HepG2 (cell line): ENCODE data around the gene CCDC195. TPM values are rescaled to one million over a fixed set of nuclear protein-coding genes. Genes with fewer than 3 reads are reported as not detected.
A peak's percentile ranks its signal among the peaks of the same experiment; 100 is the strongest.

Experiments used
- ATAC-seq: fragments of 200-7000 bp; cut with Tn5 transposase; 3 replicates; pipeline ENCODE4 v1.9.1; 2020; ENCODE audit warnings: mild to moderate bottlenecking, moderate library complexity
- BruUV-seq: library from RNA; stranded (reverse); fragments of 400-500 nt; replicated peaks from 2 replicates; lab custom pipeline; 2021; lab: Mats Ljungman, UMichigan
- CTCF ChIA-PET: fragments of 300-600 bp; formaldehyde crosslinking; extraction: SDS; loops from one replicate; lab custom pipeline; 2021; ENCODE audit warnings: low total read pairs, inconsistent platforms, low intra/inter-chr PET ratio; lab: Yijun Ruan, JAX
- POLR2A ChIA-PET: fragments of 350-600 bp; sonication (Branson Sonifier 250); formaldehyde crosslinking; loops from one replicate; lab custom pipeline; 2020; ENCODE audit warnings: antibody characterized with exemption, inconsistent platforms; lab: Yijun Ruan, JAX
- DNase-seq: peaks from one replicate; pipeline ENCODE4 v3.0.0-alpha.2; 2015; ENCODE audit warnings: low spot score
- FAIRE-seq: peaks from 3 replicates; lab custom pipeline; 2011; peaks lifted over from hg19 to GRCh38; lab: Jason Lieb, UNC
- H2AFZ ChIP-seq: one replicate; pipeline ENCODE4 v1.6.1; 2011; ENCODE audit warnings: low read length, inconsistent platforms
- H3K27ac ChIP-seq: fragments of 300-600 bp; 3 replicates; pipeline ENCODE4 v1.8.0; 2011; ENCODE audit warnings: mixed run types, mild to moderate bottlenecking, mixed read lengths, low read length, inconsistent platforms; ENCODE audit not compliant: insufficient read depth; ENCODE audit errors: extremely low read length
- H3K27me3 ChIP-seq, 2 experiments: fragments of 200-600 bp in 1 of 2; 2 replicates in 1 of 2; 3 replicates in 1 of 2; pipeline versions ENCODE4 v1.6.0 to v1.8.0; 2011; ENCODE audit warnings: low read length in 2 of 2, mild to moderate bottlenecking in 2 of 2, moderate library complexity in 2 of 2, inconsistent platforms in 1 of 2; ENCODE audit not compliant: insufficient read depth in 2 of 2, control insufficient read depth in 1 of 2
- H3K36me3 ChIP-seq, 2 experiments: fragments of 200-600 bp in 1 of 2; replicated peaks in 1 of 2; 2 replicates in 1 of 2; 3 replicates in 1 of 2; pipeline versions ENCODE4 v1.5.1 to v1.8.0; 2011; ENCODE audit warnings: low read length in 2 of 2, inconsistent platforms in 1 of 2; ENCODE audit not compliant: insufficient read depth in 2 of 2, control insufficient read depth in 1 of 2
- H3K4me1 ChIP-seq: 2 replicates; pipeline ENCODE4 v1.5.1; 2012; ENCODE audit warnings: low read length, inconsistent platforms; ENCODE audit not compliant: insufficient read depth
- H3K4me2 ChIP-seq: 2 replicates; pipeline ENCODE4 v1.6.0; 2011; ENCODE audit warnings: low read depth, low read length, inconsistent platforms
- H3K4me3 ChIP-seq, 3 experiments: fragments of 200-600 bp in 1 of 3; sonication (generic), shearing (Covaris generic) in 1 of 3; replicated peaks in 1 of 3; 2 replicates each; pipeline ENCODE4 v1.5.1; 2011 to 2016; ENCODE audit warnings: low read length in 3 of 3, inconsistent platforms in 2 of 3, low read depth in 2 of 3, mild to moderate bottlenecking in 2 of 3, control low read depth in 1 of 3, mixed read lengths in 1 of 3; ENCODE audit not compliant: insufficient read depth in 1 of 3
- H3K79me2 ChIP-seq: one replicate; pipeline ENCODE4 v1.6.1; 2011; ENCODE audit warnings: low read length, inconsistent platforms; ENCODE audit not compliant: insufficient read depth
- H3K9ac ChIP-seq: 2 replicates; pipeline ENCODE4 v1.6.0; 2011; ENCODE audit warnings: mild to moderate bottlenecking, low read depth, low read length, inconsistent platforms; ENCODE audit not compliant: insufficient read depth
- H3K9me3 ChIP-seq: 2 replicates; pipeline ENCODE4 v1.5.1; 2012; ENCODE audit warnings: mild to moderate bottlenecking, low read length
- H4K20me1 ChIP-seq: 2 replicates; pipeline ENCODE4 v1.6.0; 2011; ENCODE audit warnings: inconsistent platforms, mild to moderate bottlenecking, low read length, moderate library complexity; ENCODE audit not compliant: insufficient read depth
- ATF7 ChIP-seq, 2 experiments: fragments of 450-650 bp in 1 of 2; sonication (generic) in 1 of 2; formaldehyde crosslinking in 1 of 2; IDR thresholded peaks; 2 replicates each; pipeline versions ENCODE4 v1.4.0 to v1.6.1; 2016 to 2020; ENCODE audit warnings: antibody characterized with exemption in 1 of 2, mild to moderate bottlenecking in 1 of 2, missing genetic modification reagents in 1 of 2
- ZNF382 ChIP-seq: sonication (generic); formaldehyde crosslinking; IDR thresholded peaks from 2 replicates; pipeline ENCODE4 v1.5.0; 2020; ENCODE audit warnings: missing genetic modification reagents, mild to moderate bottlenecking, borderline replicate concordance
- ZNF614 ChIP-seq: IDR thresholded peaks from 2 replicates; pipeline ENCODE4 v1.6.1; 2018; ENCODE audit warnings: missing biosample characterization, missing genetic modification reagents, inconsistent platforms, borderline replicate concordance
- WGBS: methylation state at CpG from one replicate; pipeline ENCODE4 v1.1.6; 2017; ENCODE audit warnings: low lambda C conversion rate; 5-methylcytosine and 5-hydroxymethylcytosine counted together
- in situ Hi-C: cut with HindIII; loops from 2 replicates; pipeline ENCODE4 v1.10.0; 2017; ENCODE audit warnings: low pct_unique_long_range_greater_than_20kb; ENCODE audit not compliant: extremely low pct_ligation_motif_present
- intact Hi-C: fragments of 100-400 bp; cut with micrococcal nuclease; formaldehyde crosslinking; loops from one replicate; pipeline ENCODE4 v1.10.0; 2022; ENCODE audit not compliant: unreplicated experiment
- polyA plus RNA-seq, 8 experiments: library from polyadenylated mRNA; depleted of rRNA in 3 of 8; stranded (reverse) in 7 of 8; unstranded in 1 of 8; fragments of >200 nt; fragmentation: Illumina TruSeq in 4 of 8; extraction: Trizol in 4 of 8; gene quantifications; 2 replicates each; pipeline versions ENCODE4 v1.2.1 to v1.2.3, GENCODE V29; 2011 to 2016; ENCODE audit warnings: low read depth in 4 of 8, missing spikeins in 1 of 8, mixed read lengths in 1 of 8; ENCODE audit not compliant: insufficient read depth in 1 of 8
- total RNA-seq, 5 experiments: library from RNA; depleted of rRNA; stranded (reverse); fragments of >200 nt; fragmentation: Illumina TruSeq; extraction: Trizol; gene quantifications; 2 replicates each; pipeline ENCODE4 v1.2.3, GENCODE V29; 2016; ENCODE audit warnings: low read depth in 1 of 5

Gene CCDC195
- total and polyA plus RNA-seq, 2 of the 13 experiments (the other 11 are each of a cell fraction or from before 2014, with no cell fraction given): not detected

- WGBS: 15% methylated on average over 1 of the region's 1 CpG
- Histone ChIP-seq H3K9ac (no peak overlapping the region), H3K27me3 (no peaks in the 10 kb centered on the region), H3K4me2 (no peak overlapping the region), H2AFZ (no peak overlapping the region), H3K9me3 (no peaks in the 10 kb centered on the region), H4K20me1 (no peaks in the 10 kb centered on the region), H3K4me3 (no peak overlapping the region), H3K36me3 (no peaks in the 10 kb centered on the region), H3K4me1 (no peaks in the 10 kb centered on the region), H3K79me2 (no peaks in the 10 kb centered on the region), H3K27ac (no peak overlapping the region)
- no peak for DNase-seq
- POLR2A ChIA-PET: no interaction called here
- no peak for ATAC-seq
- TF ChIP-seq ZNF614 (CRISPR knock-in tag): no peak
- in situ Hi-C loops (no loop called here), intact Hi-C loops (no loop called here)
- no TSS peak for BruUV-seq
- CTCF ChIA-PET: no interaction called here
- no peak for FAIRE-seq
These were observed 46.7 kb downstream of the CCDC195 start for GRCh38 chr2:224669449-224669848.

GRCh38 chr2:224668123-224668909 lies 47.8 kb downstream of the CCDC195 start:
- Histone ChIP-seq H3K9ac (no peak overlapping the region), H3K27me3 (no peaks in the 10 kb centered on the region), H3K36me3 (no peaks in the 10 kb centered on the region), H3K79me2 (no peaks in the 10 kb centered on the region), H4K20me1 (no peaks in the 10 kb centered on the region), H3K4me3 (no peak overlapping the region), H3K9me3 (peaks cover 6% of the 10 kb centered on the region; the same call in 1 of the 2 replicates), H3K4me1 (no peaks in the 10 kb centered on the region), H3K4me2 (no peak overlapping the region), H3K27ac (no peak overlapping the region), H2AFZ (no peak overlapping the region)
- ChIA-PET POLR2A (no interaction called here), CTCF (no interaction called here)
- WGBS: 42% methylated on average over 12 of the region's 12 CpGs
- FAIRE-seq (peak; percentile 21), DNase-seq (no peak), ATAC-seq (no peak)
- intact Hi-C loops: no loop called here
- no TSS peak for BruUV-seq
- in situ Hi-C loops: no loop called here
- TF ChIP-seq ZNF382 (CRISPR knock-in tag) (no peak), ATF7 (IDR thresholded peaks at IDR 0.05) (peak; percentile 79), ATF7 (CRISPR knock-in tag; IDR thresholded peaks at IDR 0.05) (no peak)
